ENCODE results near the gene GMDS. TPM values are rescaled to one million over a fixed set of nuclear protein-coding genes. Genes with fewer than 3 reads are reported as not detected.
A peak's percentile ranks its signal among the peaks of the same experiment; 100 is the strongest.

Gene GMDS
- total and polyA plus RNA-seq, 11 donors, result 4.5 to 10.7 (median 7.0) TPM

DNA sequence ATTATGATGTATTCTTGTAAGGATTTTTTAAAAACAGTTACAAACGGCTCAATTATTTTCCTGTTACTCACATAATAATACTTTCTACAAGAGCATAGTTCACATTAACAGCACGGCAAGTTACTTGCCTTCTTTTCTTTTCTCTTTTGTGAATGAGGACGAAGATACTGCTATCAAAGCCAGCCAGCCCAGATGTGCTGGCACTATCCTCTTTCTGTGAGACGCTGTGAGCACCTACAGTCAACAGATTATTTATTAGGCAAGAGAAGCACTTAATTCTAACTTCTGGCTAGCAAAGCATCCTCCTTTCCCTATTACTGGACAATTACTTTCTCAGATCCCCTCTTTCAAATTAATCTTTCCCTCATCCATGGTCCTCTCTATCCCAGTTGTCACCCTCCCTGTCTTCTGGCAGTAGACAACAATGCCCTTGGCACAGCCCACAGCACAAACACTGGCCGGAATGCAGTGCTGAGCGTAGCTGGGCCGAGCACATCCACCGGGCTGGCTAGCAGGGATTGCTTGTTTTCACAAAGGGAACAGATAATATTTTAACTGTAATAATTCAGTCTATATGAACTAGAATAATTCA lies 373.6 kb downstream of the GMDS start:
- no peak for TF ChIP-seq POLR2A (IDR thresholded peaks at IDR 0.05)
- TF ChIP-seq, protein P1, sequence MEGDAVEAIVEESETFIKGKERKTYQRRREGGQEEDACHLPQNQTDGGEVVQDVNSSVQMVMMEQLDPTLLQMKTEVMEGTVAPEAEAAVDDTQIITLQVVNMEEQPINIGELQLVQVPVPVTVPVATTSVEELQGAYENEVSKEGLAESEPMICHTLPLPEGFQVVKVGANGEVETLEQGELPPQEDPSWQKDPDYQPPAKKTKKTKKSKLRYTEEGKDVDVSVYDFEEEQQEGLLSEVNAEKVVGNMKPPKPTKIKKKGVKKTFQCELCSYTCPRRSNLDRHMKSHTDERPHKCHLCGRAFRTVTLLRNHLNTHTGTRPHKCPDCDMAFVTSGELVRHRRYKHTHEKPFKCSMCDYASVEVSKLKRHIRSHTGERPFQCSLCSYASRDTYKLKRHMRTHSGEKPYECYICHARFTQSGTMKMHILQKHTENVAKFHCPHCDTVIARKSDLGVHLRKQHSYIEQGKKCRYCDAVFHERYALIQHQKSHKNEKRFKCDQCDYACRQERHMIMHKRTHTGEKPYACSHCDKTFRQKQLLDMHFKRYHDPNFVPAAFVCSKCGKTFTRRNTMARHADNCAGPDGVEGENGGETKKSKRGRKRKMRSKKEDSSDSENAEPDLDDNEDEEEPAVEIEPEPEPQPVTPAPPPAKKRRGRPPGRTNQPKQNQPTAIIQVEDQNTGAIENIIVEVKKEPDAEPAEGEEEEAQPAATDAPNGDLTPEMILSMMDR (IDR thresholded peaks at IDR 0.05), result no peak
- Histone ChIP-seq H3K27me3 (peaks cover 0 to 24% (median 0%) of the 10 kb centered on the region in 9 donors), H3K9me3 (no peaks in the 10 kb centered on the region), H3K36me3 (no peaks in the 10 kb centered on the region), H3K4me1 (peaks cover 0 to 18% (median 6%) of the 10 kb centered on the region in 12 donors), H3K27ac (no peak overlapping the region), H3K4me3 (peak overlapping the region in 1 of 12 donors; percentile 7)
- 46 to 54% (median 50%) methylated on average over 8 of the region's 8 CpGs for WGBS, 4 donors
- intact Hi-C loops (cut with DNase I), result no loop called here
- ATAC-seq (peak; percentile 67 to 90 (median 79)), DNase-seq (peak in 1 of 5 donors; percentile 39)

DNA sequence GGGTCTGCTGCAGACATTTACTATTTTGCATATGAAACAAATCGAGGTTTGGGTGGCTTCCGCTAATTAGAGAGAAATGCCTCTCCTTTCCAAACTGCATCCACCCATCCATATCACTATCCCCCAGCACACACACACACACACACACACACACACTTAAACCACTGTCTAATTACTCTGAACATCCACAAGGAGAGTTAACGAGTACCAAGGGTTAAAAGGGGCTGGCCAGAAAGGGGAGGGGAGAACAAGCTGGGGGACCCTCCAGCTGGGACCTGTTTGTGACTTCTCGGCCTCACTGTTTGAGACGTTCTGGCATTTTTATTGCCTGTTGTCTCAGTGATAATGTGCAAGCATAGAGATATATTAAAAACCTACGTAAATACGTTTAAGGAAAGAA lies 374.5 kb downstream of the GMDS start:
- Histone ChIP-seq H3K27me3 (peaks cover 0 to 24% (median 0%) of the 10 kb centered on the region in 9 donors), H3K27ac (no peak overlapping the region)

DNA sequence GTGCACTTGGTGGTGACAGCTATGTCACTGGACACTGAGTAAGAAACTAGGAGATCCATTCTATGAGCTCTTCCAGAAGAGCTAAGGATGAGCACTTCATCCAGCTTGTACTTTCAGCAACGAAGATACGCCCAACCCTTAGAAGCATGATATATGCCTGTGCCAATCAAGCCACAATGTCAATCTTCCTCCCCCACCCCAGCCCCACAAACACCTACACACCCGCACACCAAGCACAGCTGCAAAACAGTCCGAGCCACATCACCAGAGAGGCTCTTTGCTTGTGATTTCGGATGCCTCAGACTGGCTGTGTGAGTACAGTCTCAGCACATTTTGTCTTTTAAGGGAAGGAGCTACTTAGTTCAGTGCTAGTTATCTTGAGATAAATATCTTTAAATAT lies 375.2 kb downstream of the GMDS start:
- H3K27ac ChIP-seq, result no peak overlapping the region
- H3K27me3 ChIP-seq, result peaks cover 0 to 21% (median 0%) of the 10 kb centered on the region in 9 donors
- 71 to 85% (median 76%) methylated on average over 5 of the region's 5 CpGs for WGBS, 4 donors

More for the DNA sequence above, 374.5 kb downstream of the GMDS start:
- 58 to 78% (median 71%) methylated on average over 7 of the region's 7 CpGs for WGBS, 4 donors
- Histone ChIP-seq H3K9me3 (no peaks in the 10 kb centered on the region), H3K4me1 (peaks cover 0 to 18% (median 6%) of the 10 kb centered on the region in 12 donors), H3K36me3 (no peaks in the 10 kb centered on the region), H3K4me3 (no peak overlapping the region)
- intact Hi-C loops (cut with DNase I), result no loop called here
- no peak for TF ChIP-seq POLR2A (IDR thresholded peaks at IDR 0.05)
- ATAC-seq (no peak), DNase-seq (no peak)

DNA sequence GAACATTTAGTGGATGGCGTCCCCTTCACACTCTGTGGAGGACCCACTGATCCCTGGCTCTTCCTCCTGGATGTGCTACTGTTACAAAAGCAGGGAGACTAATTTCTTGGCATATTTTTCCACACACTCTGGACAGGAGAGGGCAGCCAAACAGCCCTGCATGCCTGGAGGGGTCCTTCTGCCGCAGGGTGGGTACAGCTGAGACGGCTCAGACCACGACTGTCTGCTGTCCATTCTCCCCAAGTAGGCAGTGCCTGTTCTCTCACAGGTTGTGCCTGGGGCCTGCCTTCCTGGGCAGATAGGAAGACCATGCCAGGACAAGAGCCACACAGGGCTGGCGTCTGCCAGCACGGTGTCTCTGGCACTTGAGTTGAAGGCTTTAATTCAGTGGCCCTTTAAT lies 375.6 kb downstream of the GMDS start:
- H3K9me3 ChIP-seq, result no peaks in the 10 kb centered on the region
- H3K27ac ChIP-seq, result no peak overlapping the region
- peaks cover 0 to 18% (median 6%) of the 10 kb centered on the region in 12 donors for H3K4me1 ChIP-seq
- 75 to 86% (median 83%) methylated on average over 6 of the region's 6 CpGs for WGBS, 4 donors
- no peak overlapping the region for H3K4me3 ChIP-seq
- no peak for DNase-seq
- no peak for TF ChIP-seq POLR2A (IDR thresholded peaks at IDR 0.05)
- ATAC-seq, result no peak
- intact Hi-C loops (cut with DNase I), result no loop called here
- H3K27me3 ChIP-seq, result peaks cover 0 to 21% (median 0%) of the 10 kb centered on the region in 9 donors
- H3K36me3 ChIP-seq, result no peaks in the 10 kb centered on the region

More for the DNA sequence above, 375.2 kb downstream of the GMDS start:
- peaks cover 0 to 18% (median 6%) of the 10 kb centered on the region in 12 donors for H3K4me1 ChIP-seq
- DNase-seq (no peak), ATAC-seq (no peak)
- TF ChIP-seq, protein P1 (IDR thresholded peaks at IDR 0.05), result no peak
- no peak for TF ChIP-seq POLR2A (IDR thresholded peaks at IDR 0.05)
- H3K9me3 ChIP-seq, result no peaks in the 10 kb centered on the region
- intact Hi-C loops (cut with DNase I), result no loop called here
- no peak overlapping the region for H3K4me3 ChIP-seq
- H3K36me3 ChIP-seq, result no peaks in the 10 kb centered on the region

DNA sequence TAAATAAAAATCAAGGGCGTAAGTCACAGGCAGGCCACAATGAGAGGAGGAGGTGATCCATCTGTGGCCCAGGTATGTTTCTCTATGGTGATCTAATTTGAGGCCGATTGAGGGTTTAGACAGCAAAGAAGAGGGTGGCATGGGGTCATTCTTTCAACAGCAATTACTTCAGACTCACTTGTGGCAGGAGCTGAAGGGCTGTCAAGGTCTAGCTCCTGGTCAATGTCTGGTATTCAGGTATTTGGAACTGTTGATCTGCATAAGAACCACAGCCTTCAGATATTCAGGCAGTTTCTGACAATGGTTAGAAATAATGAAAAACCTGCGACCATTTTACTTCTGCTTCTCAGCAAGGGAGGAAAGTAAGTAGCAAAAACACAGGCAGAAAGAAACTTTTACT lies 376.1 kb downstream of the GMDS start:
- H3K27me3 ChIP-seq, result peaks cover 0 to 21% (median 0%) of the 10 kb centered on the region in 9 donors
- no peaks in the 10 kb centered on the region for H3K36me3 ChIP-seq
- no peaks in the 10 kb centered on the region for H3K9me3 ChIP-seq
- peaks cover 0 to 18% (median 6%) of the 10 kb centered on the region in 12 donors for H3K4me1 ChIP-seq
- H3K4me3 ChIP-seq, result no peak overlapping the region
- TF ChIP-seq, protein P1 (IDR thresholded peaks at IDR 0.05), result no peak
- TF ChIP-seq POLR2A (IDR thresholded peaks at IDR 0.05), result no peak
- H3K27ac ChIP-seq, result no peak overlapping the region
- intact Hi-C loops (cut with DNase I), result no loop called here
- DNase-seq (no peak), ATAC-seq (no peak)
- 85 to 87% (median 87%) methylated on average over 3 of the region's 3 CpGs for whole genome bisulfite sequencing, 4 donors

Measured in heart left ventricle (tissue), 16 donors.